Activated CD4-positive, alpha-beta T cell treated with anti-CD3 and anti-CD28 coated beads, Interleukin-2, amount 50 U/mL, for 4 hours (primary cell): Measurements from ENCODE around the gene C19orf67.

Experiments
- DNase-seq, 2 experiments: peaks; one replicate each; pipeline ENCODE4 v3.0.0-alpha.2; 2020

The C19orf67 gene

GRCh38 chr19:14085309-14085995 lies at the start of gene C19orf67:
C19orf67 (minus strand) TSS chr19:14085783; CDS start chr19:14085627, 156 bp downstream.
- no peak for DNase-seq

DNA sequence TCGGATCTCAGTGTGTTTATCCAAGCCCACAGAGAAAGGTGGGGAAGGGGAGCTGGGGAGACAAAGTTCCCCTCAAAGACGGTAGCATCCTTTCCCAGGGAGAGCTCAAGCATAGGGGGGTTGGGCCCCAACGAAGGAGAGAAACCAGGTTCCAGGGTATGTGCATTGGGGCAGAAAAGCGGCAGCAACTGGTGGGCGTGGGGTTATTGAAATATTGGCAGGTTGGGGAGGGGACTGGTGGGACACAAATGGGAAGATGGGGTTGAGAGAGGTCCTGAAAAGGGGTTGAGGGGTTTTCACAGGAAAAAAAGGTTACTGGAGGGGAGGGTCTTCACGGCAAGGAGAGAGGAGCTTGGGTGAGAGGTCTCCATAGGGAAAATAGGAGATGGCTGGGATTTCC lies 49.8 kb upstream of the C19orf67 start:
- no peak for DNase-seq

DNA sequence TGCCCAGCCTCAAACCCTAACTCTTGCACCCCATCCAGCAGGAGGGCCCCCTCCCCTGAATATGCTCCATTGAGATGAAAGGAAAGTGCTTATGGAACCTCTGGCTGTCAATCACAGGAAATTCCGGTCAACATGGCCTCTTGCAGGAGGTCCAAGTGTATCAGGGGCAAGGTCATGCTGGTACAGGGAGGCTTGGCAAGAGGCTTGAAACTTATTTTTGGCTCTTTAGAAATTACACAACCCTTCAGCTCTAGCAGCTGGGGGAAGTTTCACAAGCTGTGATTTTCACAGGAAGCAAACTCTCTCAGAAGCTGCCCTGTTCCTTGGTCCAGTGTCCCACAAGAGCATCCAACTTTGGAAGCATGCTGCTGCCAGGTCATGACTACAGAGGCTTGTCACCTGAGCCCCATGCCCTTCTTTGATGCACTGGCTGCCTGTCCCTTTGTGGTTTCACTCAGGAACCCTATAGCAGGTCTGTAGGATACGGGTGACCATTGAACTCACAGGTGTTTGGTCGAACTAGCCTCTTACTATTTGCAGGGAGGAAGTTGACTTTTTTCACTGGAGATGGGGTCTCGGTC lies 42.4 kb upstream of the C19orf67 start:
- DNase-seq: no peak

- DNase-seq: no peak
Observed at GRCh38 chr19:14127176-14127575, 41.6 kb upstream of the C19orf67 start.

- DNase-seq: no peak
Observed at GRCh38 chr19:14122924-14123323, 37.3 kb upstream of the C19orf67 start.

GRCh38 chr19:14120497-14120780 lies 34.9 kb upstream of the C19orf67 start:
- DNase-seq: no peak

DNA sequence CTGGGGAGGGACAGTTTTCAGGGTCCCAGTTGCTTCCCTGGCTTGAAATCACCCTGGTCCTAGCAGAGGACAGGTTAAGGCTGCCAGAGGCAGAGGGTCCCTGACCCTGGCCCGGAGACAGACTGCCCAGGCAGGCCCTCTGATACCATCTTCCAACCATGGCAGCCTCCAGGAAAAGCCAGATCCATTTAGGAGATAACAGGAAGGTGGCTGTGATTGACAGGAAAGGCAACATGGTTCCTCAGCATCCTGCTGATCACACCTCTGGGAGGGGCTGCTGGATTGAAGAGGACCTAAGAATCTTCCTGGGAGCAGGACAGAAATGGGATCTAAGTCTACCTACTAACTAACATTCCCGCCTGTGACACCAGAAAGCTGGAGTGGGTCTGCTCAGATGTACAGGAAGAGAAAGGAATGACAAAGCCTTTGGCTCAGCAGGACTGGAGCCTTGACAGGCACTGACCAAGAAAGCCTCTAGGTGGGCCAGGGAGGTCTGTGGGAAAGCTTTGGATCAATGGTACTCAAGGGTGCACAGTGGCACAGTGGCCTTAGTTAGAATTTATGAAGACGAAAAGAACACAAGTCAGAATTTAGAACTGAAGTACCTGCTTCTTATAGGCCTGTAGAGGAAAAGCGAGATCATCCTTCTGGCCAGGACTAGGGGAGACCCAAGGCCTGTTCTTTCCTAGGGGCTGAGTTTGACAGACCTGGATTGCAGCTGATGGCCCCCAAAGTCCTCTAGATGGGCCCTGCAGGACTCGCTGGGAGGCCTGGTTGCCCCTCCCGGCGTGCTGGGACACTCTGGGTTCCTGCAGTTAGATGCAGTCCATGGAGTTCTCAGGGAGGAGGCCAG lies 34.3 kb upstream of the C19orf67 start:
- no peak for DNase-seq

DNA sequence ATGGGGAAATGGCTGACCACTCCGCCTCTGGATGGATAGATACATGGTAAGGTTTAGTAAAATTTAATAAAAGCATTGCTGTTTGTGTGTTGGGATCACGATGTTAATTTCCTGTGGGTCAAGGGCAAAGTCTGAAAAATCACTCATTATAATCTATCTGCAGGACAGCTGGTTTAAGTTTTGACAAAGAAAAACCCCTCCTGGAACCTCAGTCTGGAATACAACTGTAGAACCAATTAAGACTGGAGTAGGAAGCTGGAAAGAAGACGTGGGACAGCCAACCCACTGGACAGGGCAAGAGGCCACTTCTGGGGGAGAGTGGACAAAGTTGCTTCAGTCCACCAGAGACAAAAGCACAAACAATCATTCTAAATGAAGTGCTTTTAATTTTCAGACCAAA lies 33.6 kb upstream of the C19orf67 start:
- no peak for DNase-seq

DNA sequence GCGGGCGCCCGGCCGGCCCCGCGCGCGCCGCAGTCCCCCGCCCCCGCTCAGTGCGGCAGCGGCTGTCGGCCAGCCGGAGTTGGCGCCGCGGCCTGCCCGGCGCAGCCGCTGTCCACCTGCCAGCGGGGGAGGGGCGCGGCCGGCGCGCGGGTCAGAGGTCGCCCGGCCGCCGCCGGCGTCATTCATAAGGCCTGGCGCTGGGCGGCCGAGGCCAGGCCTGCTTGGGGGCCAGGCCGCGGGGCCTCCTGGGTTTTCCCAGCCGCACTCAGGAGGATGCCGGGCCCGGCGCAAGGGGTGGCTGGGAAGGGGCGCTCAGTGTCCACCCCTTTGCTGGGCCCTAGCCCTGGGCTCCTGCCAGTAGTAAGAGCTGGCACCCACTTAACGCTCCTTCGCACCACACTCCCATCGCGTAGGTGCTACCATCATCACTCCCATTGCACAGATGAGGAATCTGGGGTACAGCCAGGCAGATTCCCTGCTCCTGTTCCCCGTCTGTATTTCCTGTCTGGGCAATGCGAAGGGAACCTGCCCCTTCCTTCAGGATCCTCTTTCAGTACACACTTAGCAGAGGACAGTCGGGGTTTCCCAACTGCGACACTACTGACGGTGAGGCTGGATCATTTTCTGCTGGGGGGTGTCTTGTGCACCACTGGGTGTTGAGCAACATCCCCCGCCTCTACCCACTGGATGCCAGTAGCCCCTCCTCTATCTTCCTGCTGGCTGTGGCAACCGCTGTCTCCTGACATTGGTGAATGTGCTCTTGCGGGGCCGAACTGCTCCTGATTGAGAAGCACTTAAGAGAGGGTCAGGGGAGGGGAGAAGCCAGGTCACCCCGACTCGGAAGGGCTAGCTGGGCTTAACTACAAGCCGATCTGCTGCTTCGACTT lies 32.8 kb upstream of the C19orf67 start:
- peak in 1 of 2 experiments; percentile 20 for DNase-seq

DNA sequence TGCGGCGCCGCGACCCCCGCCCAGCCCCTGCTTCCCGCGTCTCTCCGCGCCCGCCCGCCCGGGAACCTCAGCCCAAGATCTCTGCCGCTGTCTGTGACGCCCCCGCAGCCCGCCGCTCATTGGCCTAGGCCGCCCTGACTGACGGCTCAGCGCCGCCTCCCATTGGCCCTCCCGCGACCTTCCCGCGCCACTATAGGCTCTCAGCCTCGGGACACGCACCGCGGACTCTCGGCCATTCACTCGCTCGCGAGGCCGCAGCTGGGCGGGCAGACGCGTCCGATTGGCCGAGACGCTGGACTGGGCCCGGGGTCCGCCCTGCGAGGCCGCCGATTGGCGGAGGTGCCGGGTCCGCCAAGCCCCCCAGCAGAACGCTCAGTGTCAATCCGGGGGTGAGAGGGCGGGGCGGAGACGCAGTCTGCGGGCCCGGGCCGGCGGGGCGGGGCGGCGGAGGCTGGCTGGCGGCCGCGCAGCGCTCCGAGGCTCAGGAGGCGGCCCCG lies 32.1 kb upstream of the C19orf67 start, which contains the start of gene PRKACA:
PRKACA (minus strand) TSS at position 95 of the 497 bp plus-strand sequence. CDS start 215 bp downstream, outside the sequence.
- peak; percentile 97 to 98 for DNase-seq

DNA sequence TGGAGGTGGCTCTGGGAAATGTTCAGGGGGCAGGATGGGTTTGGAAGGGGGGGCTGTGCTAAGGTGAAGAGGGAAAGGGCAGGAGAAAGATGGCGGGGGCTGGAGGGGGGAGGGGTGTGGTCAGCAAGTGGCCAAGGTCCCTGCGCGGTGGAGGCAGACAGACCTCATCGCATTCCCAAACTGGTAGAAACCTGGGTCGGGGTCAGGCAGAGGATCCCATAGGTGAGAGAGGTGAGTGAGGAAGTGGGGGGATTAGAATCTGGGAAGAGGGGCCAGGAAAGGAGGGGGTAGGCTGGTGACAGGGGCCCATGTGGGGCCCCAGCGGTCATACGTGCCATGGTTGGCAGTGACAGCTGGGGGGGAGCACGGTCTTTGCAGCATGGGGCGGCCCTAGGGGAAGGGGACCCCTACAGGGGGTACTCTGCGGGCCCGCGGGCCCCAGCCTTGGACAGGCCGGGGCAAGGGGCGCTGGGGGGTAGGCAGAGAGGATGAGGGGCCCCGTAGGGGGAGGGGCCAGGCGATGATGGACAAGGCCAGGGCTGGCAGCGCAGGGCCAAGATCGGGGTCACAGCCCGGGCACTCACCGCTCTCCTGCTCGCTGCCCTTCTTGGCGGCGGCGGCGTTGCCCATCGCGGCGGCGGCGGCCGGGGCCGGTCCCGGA lies 31.5 kb upstream of the C19orf67 start:
- no peak for DNase-seq

DNA sequence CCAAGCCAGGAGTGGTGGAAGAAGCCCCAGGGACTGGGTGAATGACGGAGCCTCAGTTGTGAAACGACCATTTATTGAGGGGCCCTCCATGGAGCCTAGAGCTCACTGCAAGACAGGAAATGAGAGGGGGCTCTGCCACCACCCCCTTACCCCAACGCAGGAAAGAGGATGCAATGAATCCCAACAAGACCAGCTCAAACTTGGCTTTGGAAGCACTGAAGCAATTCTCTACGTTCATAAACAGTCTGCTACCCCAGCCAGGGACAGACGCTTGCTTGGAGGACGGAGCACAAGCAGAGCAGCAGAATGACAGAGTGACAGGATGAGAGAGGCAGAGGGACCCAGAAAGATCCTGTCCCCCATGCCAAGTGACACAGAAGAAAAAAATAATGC lies 30.9 kb upstream of the C19orf67 start:
- DNase-seq: no peak

- no peak for DNase-seq
Observed at GRCh38 chr19:14115756-14116155, 30.2 kb upstream of the C19orf67 start.

- DNase-seq: peak; percentile 37 to 42
Observed at GRCh38 chr19:14114854-14115253, 29.3 kb upstream of the C19orf67 start.

DNA sequence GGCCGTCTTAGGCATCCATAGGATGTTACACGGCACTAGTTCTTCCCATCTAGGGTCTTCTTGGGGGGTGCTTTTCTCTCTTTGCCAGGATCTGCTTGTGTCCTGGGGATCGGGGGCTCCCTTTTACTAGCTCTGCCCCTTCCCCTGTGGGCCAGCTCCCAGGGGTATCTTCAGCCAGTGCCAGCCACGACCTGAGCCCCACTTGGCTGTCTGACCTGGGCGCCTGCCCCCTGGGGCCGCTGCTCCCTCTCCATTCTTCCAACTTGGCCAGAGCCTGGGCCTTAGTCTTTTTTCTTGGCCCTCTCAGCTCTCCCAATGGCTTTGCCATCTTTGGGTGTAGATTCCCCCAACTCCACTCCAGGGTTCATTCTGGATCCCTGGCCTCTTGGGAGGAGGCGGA lies 28.9 kb upstream of the C19orf67 start:
- no peak for DNase-seq

GRCh38 chr19:14113762-14114414 lies 28.3 kb upstream of the C19orf67 start:
- peak; percentile 25 for DNase-seq

- DNase-seq: no peak
Observed at GRCh38 chr19:14112809-14113385, 27.3 kb upstream of the C19orf67 start.

- no peak for DNase-seq
Observed at GRCh38 chr19:14112051-14112808, 26.6 kb upstream of the C19orf67 start.

DNA sequence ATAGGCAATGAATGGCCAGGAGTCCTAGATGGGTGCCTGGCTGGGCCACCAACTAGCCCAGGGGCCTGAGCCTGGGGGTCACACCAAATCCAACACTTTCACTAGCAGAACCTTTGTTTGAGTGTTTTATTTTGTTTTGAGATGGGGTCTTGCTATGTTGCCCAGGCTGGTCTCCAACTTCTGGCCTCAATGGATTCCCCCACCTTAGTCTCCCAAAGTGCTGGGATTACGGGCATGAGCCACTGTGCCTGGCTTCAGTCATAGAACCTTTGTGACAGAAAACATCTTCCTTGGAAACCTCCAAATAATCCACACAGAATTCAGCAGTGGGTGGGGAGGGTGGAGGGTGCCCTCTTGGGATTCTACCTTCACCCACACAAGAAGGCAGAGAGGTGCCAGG lies 25.9 kb upstream of the C19orf67 start:
- no peak for DNase-seq

GRCh38 chr19:14110650-14111049 lies 25.1 kb upstream of the C19orf67 start:
- DNase-seq: no peak
